ENCODE measurements around the gene C21orf58. TPM values are rescaled to one million over a fixed set of nuclear protein-coding genes. Genes with fewer than 3 reads are reported as not detected.

The C21orf58 gene
- total RNA-seq, 2 experiments from 2014 or later = 23.9 to 25.2 TPM

- Mint-ChIP-seq H3K36me3 (ENCODE audit: low read depth) (peaks cover 49% of the 10 kb centered on the region), H3K27ac (no peak overlapping the region), H3K27me3 (no peaks in the 10 kb centered on the region), H3K4me1 (ENCODE audit: low read depth) (no peaks in the 10 kb centered on the region), H3K4me3 (no peak overlapping the region), H3K9me3 (no peaks in the 10 kb centered on the region)
- TF ChIP-seq CTCF (IDR thresholded peaks at IDR 0.05) = no peak
- no peak for DNase-seq
- CTCF ChIA-PET = no interaction called here
- intact Hi-C loops (cut with micrococcal nuclease) = no loop called here
- no peak for ATAC-seq
- POLR2A ChIA-PET = no interaction called here
Measured at GRCh38 chr21:46269466-46269865, 54.2 kb downstream of the C21orf58 start.

- peaks cover 48% of the 10 kb centered on the region for H3K36me3 Mint-ChIP-seq (ENCODE audit: low read depth)
Measured at GRCh38 chr21:46268371-46268770, 55.3 kb downstream of the C21orf58 start.

GRCh38 chr21:46266946-46267345, 56.7 kb downstream of the C21orf58 start:
- Mint-ChIP-seq H3K4me3 (no peak overlapping the region), H3K36me3 (ENCODE audit: low read depth) (peaks cover 41% of the 10 kb centered on the region), H3K27ac (no peak overlapping the region), H3K4me1 (ENCODE audit: low read depth) (no peaks in the 10 kb centered on the region), H3K9me3 (no peaks in the 10 kb centered on the region), H3K27me3 (no peaks in the 10 kb centered on the region)
- ATAC-seq = no peak
- no peak for TF ChIP-seq CTCF (IDR thresholded peaks at IDR 0.05)
- ChIA-PET POLR2A (interaction anchor here (0.6 kb wide), 1 partner anchor 129 kb away, joined by 4 read pairs; no protein-coding TSS in a partner anchor), CTCF (no interaction called here)
- DNase-seq = no peak
- intact Hi-C loops (cut with micrococcal nuclease) = no loop called here

More at GRCh38 chr21:46268371-46268770, 55.3 kb downstream of the C21orf58 start:
- intact Hi-C loops (cut with micrococcal nuclease) = no loop called here
- no peak for ATAC-seq
- no peak for TF ChIP-seq CTCF (IDR thresholded peaks at IDR 0.05)
- H3K27ac Mint-ChIP-seq = no peak overlapping the region
- ChIA-PET POLR2A (no interaction called here), CTCF (no interaction called here)
- H3K4me3 Mint-ChIP-seq = no peak overlapping the region
- no peaks in the 10 kb centered on the region for H3K9me3 Mint-ChIP-seq
- H3K27me3 Mint-ChIP-seq = no peaks in the 10 kb centered on the region
- no peaks in the 10 kb centered on the region for H3K4me1 Mint-ChIP-seq (ENCODE audit: low read depth)
- no peak for DNase-seq

GRCh38 chr21:46265736-46266525, 57.7 kb downstream of the C21orf58 start:
- ChIA-PET POLR2A (interaction anchor here (1.3 kb wide), 1 partner anchor 35 kb away, joined by 4 read pairs; no protein-coding TSS in a partner anchor), CTCF (no interaction called here)
- ATAC-seq = no peak
- Mint-ChIP-seq H3K4me3 (no peak overlapping the region), H3K9me3 (no peaks in the 10 kb centered on the region), H3K27me3 (no peaks in the 10 kb centered on the region), H3K27ac (no peak overlapping the region), H3K36me3 (ENCODE audit: low read depth) (peaks cover 43% of the 10 kb centered on the region), H3K4me1 (ENCODE audit: low read depth) (no peaks in the 10 kb centered on the region)
- TF ChIP-seq CTCF (IDR thresholded peaks at IDR 0.05) = no peak
- intact Hi-C loops (cut with micrococcal nuclease) = no loop called here
- no peak for DNase-seq

GRCh38 chr21:46264690-46265144, 59.0 kb downstream of the C21orf58 start:
- Mint-ChIP-seq H3K4me1 (ENCODE audit: low read depth) (no peaks in the 10 kb centered on the region), H3K9me3 (no peaks in the 10 kb centered on the region), H3K27ac (no peak overlapping the region), H3K4me3 (no peak overlapping the region), H3K36me3 (ENCODE audit: low read depth) (peaks cover 41% of the 10 kb centered on the region), H3K27me3 (no peaks in the 10 kb centered on the region)
- ChIA-PET CTCF (no interaction called here), POLR2A (no interaction called here)
- intact Hi-C loops (cut with micrococcal nuclease) = no loop called here
- no peak for TF ChIP-seq CTCF (IDR thresholded peaks at IDR 0.05)
- DNase-seq = no peak
- no peak for ATAC-seq
